Effector CD8-positive, alpha-beta T cell (primary cell): ENCODE measurements around the gene KIAA0232.
A peak's percentile ranks its signal among the peaks of the same experiment; 100 is the strongest.

ENCODE experiments used
- DNase-seq: peaks from one replicate; lab custom pipeline; 2025; lab: John Stamatoyannopoulos, UW

KIAA0232 gene

DNA sequence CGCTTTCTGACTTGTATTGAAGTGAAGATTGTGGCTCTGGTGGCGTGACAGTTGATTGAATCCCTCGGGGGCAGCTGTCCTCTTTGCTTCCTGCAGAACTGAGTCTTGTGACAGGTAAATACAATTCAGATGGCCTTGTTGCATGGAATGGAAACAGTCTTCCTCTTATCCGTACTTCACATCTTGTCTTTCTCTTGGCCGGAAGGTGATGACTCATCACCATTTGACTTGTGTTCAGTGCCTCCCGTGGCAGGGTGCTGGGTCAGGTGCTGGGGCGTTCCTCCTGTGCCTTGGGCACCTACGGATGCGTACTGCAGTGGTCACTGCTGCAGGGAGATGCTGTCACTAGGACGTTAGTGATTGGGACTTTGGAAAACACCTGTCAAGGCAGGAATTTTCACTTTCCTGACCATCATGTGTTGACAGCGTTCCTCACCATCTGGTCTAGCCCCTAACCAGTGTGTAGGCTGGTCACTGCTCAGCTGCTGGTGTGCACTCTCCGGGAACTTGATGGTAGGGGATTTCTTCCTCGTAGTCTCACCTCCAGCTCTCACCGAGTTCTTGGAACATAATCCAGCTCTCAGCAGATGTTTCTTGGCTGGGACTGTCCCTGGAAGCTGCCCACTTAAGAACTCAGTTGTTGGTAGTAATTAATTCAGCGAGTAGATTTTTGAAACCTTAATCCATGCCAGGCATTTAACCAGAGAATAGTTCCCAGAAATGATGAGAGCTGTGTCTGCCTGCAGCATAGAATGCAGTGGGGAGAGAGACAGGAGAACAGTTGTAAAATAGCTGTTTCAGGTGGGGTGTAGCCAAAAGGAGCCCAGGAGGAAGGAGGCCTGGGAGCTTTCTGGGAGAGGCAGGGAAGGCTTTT, 134.3 kb downstream of the KIAA0232 start:
- no peak for DNase-seq

DNA sequence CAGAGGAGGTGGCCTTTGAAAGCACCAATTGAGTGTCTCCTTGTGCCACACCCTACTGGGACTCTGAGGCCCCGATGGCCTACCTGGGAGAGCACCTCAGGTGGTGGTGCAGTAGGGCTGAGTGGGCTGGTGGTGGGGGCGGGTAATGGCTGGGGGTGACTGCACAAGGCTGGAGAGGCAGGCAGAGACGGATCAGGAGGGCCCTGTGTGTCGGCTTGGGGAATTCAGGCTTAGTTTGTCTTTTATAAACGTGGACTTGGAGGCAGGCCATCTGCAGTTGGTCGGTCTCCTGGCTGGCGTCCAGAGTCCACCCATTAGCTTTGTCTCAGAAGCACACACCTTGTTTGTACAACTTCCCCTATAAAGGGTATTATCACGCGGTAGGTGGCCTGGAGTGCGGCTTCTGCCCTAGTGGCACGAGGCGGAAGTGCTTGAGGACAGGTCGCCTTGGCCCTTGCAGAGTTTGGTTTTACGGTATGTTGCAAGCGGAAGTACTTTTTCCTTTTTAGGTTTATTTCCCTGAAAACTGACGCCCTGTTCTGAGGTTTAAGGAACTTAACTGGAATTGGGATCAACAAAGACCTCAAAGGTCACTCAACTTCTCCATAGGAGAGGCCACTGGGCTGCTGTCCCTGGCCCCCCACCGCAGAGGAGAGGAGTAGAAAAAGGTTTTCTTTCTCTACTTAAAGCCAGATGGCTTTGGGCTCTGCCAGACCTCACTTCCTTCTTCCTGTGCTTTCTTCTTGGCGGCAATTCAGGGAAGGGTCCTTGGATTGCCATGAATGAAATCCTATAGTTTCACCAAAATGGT, 135.1 kb downstream of the KIAA0232 start:
- DNase-seq: peak; percentile 17

- DNase-seq: no peak
Measured at GRCh38 chr4:6918338-6918737, 135.8 kb downstream of the KIAA0232 start.

GRCh38 chr4:6920171-6920570, 137.6 kb downstream of the KIAA0232 start:
- DNase-seq: no peak

GRCh38 chr4:6923507-6923906, 141.0 kb downstream of the KIAA0232 start:
- DNase-seq: no peak

DNA sequence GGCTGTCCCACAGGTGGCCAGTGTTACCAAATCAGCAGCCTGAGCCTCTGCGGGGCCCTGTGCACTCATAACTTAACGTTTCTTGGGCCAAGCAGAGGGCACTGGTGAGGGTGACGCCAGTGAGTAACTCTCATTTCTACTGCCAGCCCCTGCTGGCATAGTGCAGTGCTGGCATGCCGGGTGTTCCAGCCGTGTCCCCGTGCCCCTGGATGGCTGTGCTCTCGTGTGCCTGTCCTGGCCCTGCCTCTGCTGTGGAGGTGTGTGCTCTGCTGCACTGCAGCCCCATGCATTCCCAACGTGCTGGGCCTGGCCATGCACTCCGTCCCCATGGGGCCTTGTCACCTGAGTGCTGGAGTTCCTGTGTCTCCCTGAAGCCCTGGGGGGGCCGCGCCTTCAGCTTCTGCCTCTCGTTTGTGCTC, 141.8 kb downstream of the KIAA0232 start:
- DNase-seq: no peak

- no peak for DNase-seq
Measured at GRCh38 chr4:6925357-6925836, 142.9 kb downstream of the KIAA0232 start.

DNA sequence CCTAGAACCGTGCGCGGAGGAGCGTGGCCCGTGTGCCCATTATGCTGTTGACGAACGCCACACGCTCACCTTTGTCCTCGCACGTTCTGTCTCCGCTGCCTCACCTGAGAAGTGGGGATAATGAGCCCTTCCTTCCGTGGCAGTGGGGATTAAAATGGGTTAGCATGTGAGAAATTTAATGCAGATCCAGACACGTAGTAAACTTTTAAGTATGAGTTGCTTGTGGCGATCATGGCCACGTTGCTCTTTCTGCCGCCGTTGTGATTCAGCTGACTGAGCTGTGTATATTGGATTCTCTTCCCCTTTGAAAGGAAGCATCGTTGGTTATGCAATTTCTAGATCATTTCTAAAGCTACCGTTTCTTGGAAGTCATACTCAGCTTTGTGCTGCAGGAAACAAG, 143.6 kb downstream of the KIAA0232 start:
- no peak for DNase-seq

DNA sequence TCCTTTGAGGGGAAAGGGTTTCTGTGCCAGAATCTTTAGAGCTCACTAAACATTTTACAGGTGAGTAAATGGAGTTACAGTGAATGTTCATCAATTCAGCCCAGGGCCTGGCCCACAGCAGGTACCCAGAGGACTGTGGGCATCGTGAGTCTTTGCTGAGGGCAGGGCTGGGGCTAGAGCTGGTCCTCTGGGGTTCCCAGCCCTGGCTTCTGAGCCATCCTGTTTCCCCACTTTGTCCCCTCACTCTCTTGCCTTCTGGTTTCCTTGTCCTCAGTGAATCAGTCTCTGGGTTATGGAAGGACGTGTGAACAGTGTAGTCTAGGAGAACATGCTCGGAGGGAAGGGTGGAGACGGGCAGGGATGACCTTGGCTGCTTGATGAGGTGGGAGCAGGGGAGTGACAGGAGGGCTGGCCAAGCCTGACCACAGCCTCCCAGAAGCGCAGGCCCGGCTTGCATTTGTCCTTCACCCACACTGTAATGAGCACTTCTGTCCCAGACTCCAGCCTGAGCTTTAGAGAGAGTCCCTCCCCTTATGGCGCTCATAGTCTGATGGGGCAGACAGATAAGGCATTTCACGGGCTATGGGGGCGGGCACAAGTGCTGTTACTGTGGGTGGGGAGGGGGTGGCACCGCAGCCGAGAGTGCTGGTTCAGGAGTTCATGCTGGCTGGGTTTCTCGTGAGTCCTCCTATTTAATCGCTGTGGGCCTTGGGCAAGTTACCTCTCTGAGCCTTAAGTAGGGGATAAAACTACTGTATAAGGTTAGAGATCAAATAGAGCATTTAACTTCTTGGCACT, 144.4 kb downstream of the KIAA0232 start:
- DNase-seq: peak; percentile 50

- no peak for DNase-seq
Measured at GRCh38 chr4:6928081-6928480, 145.6 kb downstream of the KIAA0232 start.

DNA sequence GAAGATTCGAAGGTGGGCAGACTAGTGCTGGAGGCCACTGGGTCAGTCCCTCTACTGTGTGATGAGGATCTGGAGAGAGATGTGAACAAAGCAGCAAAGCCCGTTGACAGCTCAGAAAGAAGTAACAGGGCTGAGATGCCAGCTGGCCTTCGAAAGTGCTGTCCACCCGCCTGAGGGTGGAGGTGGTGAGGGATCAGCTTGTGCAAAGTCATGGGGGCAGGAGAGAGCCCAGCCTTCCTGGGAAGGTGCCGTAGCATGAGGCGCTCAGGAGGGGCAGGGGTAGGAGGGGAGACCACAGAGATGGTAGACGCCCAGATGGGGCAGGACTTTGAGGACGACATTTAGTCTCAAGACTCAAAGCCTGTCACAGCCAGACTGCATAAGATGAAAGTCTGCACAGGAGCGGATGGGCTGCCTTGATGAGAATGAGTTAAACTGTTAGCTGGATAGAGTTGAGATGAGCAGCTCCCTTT, 146.8 kb downstream of the KIAA0232 start:
- no peak for DNase-seq

DNA sequence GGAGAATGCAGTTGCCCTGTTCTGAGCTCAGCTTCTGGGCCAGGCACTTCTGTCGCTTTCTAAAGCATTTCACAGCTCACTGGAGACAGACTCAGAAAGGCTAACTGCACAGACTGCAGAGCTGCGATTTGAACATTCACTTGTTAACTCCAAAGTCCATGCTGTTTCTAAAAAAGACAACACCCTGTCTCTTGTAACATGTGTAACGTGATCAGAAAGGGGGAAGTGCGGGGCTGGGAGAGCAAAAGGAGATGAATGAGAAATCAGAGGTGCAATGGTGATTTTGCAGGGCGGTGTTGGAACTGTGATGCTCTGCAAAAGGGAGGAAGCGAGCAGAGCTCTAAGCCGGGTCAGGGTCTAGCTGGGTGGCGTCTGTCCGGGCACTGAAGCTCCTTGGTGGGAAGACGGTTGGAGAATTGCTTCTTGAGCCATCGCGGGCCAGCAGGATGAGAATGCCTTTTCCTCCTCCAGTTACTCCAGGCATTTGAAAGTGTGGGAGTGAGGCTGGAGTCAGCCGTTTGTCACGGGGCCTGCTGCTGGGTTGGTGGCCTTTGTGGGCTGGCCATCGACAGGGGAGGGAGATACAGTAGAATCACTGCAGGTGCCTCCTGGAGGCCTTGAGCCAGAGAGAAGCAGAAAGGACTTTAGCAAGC, 147.4 kb downstream of the KIAA0232 start:
- DNase-seq: no peak

DNA sequence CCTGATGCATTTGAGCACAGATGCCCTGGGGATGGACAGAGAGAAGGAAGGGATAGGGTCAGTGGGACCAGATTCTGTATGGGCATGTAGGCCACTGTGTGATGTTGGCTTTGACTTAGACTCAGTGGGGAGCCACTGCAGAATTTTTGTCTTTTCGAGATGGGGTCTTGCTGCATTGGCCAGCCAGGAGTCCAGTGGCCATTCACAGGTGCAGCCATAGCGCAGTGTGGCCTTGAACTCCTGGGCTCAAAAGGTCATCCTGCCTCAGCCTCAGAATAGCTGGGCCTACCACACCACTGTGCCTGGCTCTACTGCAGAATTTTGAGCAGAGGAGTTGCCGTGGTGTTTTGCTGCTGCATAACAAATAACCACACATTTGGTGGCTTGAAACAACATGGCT, 149.9 kb downstream of the KIAA0232 start:
- DNase-seq: no peak

DNA sequence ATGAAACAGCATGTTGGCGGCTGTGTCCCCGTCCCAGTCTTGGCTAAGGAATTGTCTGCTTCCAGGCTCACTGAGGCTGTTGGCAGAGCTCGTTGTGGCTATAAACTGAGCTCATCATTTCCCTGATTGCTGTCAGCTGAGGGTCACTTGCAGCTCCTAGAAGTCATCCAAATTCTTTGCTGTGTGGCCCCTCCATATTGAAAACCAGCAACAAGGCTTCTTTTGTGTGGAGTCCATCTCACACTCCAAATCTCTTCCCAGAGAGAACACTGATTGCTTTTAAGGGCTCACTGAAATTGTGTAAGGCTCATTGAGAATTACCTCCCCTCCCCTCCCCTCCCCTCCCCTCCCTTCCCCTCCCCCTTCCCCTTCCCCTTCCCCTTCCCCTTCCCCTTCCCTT, 150.4 kb downstream of the KIAA0232 start:
- no peak for DNase-seq
